Measurements from ENCODE around the gene ADGRF5. TPM values are rescaled to one million over a fixed set of nuclear protein-coding genes. Genes with fewer than 3 reads are reported as not detected.

The ADGRF5 gene
- total and polyA plus RNA-seq, 7 donors, result 1.2 to 15.0 (median 7.3) TPM

DNA sequence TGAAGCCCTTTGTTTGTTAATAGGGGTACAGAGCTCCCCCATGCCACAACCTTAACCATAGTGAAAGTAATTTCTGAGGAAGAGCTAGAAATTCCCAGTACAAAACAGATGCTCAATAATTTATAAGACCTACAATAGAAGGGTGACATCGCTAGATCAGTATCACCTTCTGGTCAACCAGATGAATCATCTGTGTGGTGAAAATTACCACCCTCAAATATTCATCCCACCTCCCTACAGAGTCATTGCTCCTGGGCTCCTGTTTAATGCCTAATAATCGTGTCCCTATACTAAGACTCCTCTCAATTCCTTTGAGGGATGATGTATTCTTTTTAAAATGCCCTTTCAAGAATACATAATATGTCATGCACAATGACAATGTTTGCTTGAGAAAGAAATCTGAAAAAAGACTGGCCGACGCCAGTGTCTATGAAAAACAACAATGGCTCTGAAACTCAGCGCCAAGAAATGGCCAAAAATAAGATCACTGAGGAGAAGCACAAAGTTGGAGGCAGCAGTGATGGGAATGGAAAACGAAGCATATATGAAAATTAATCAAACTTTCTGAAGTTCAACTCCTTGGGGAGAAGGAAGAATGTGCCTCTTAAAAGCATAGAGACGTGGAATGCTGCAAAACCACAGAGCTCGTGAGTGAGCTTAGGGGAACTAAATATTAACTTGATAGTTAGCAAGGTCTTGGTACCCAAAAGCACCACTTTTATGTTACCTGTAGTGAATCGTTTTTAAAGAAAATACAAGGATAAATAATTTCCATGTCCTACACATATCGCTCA, 11.0 kb upstream of the ADGRF5 start:
- Histone ChIP-seq H3K27ac (peak overlapping the region in 1 of 4 donors; percentile 27), H3K4me1 (no peaks in the 10 kb centered on the region), H3K4me3 (no peak overlapping the region), H3K9me3 (no peaks in the 10 kb centered on the region), H3K27me3 (no peaks in the 10 kb centered on the region), H3K36me3 (no peaks in the 10 kb centered on the region)
- TF ChIP-seq POLR2AphosphoS5 (IDR thresholded peaks at IDR 0.05), result no peak
- no peak for TF ChIP-seq EP300 (IDR thresholded peaks at IDR 0.05)
- TF ChIP-seq POLR2A (IDR thresholded peaks at IDR 0.05), result no peak
- TF ChIP-seq, protein P1, sequence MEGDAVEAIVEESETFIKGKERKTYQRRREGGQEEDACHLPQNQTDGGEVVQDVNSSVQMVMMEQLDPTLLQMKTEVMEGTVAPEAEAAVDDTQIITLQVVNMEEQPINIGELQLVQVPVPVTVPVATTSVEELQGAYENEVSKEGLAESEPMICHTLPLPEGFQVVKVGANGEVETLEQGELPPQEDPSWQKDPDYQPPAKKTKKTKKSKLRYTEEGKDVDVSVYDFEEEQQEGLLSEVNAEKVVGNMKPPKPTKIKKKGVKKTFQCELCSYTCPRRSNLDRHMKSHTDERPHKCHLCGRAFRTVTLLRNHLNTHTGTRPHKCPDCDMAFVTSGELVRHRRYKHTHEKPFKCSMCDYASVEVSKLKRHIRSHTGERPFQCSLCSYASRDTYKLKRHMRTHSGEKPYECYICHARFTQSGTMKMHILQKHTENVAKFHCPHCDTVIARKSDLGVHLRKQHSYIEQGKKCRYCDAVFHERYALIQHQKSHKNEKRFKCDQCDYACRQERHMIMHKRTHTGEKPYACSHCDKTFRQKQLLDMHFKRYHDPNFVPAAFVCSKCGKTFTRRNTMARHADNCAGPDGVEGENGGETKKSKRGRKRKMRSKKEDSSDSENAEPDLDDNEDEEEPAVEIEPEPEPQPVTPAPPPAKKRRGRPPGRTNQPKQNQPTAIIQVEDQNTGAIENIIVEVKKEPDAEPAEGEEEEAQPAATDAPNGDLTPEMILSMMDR (IDR thresholded peaks at IDR 0.05), result no peak
- DNase-seq, result no peak
- intact Hi-C loops (cut with DNase I), result no loop called here
- WGBS, 2 donors, result 77 to 80% methylated on average over 10 of the region's 10 CpGs

DNA sequence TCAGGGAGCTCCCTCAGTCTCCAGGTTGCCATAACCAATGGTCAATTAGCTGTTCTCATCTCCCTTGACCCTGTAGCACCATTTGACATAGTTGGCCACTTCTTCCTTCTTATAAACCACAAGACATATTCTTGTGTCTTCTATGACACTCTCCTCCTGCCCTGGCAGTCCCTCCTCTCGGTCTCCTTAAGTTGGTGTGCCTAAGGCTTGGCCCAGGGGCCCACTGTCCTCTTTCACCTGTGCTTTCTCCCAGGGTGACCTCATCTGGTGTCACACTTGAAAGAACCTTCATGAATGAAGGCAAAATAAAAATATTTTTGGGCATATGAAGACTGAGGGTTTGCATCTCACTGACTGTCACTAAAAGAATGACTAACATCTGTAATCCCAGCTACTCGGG, 9.7 kb upstream of the ADGRF5 start:
- H3K4me1 ChIP-seq, result no peaks in the 10 kb centered on the region
- no peaks in the 10 kb centered on the region for H3K9me3 ChIP-seq
- H3K27ac ChIP-seq, result no peak overlapping the region
- no peaks in the 10 kb centered on the region for H3K27me3 ChIP-seq
- DNase-seq, result no peak
- no peak overlapping the region for H3K4me3 ChIP-seq
- intact Hi-C loops (cut with DNase I), result no loop called here
- 86 to 87% methylated on average over 2 of the region's 2 CpGs for WGBS, 2 donors
- TF ChIP-seq POLR2AphosphoS5 (IDR thresholded peaks at IDR 0.05), result no peak
- TF ChIP-seq POLR2A (IDR thresholded peaks at IDR 0.05), result no peak
- TF ChIP-seq EP300 (IDR thresholded peaks at IDR 0.05), result no peak
- TF ChIP-seq, protein P1 (IDR thresholded peaks at IDR 0.05), result no peak
- no peaks in the 10 kb centered on the region for H3K36me3 ChIP-seq

GRCh38 chr6:46930331-46930730, 8.6 kb upstream of the ADGRF5 start:
- intact Hi-C loops (cut with DNase I), result no loop called here
- no peak overlapping the region for H3K27ac ChIP-seq
- 82 to 83% methylated on average over 2 of the region's 2 CpGs for WGBS, 2 donors
- no peaks in the 10 kb centered on the region for H3K9me3 ChIP-seq
- H3K4me3 ChIP-seq, result no peak overlapping the region
- no peak for DNase-seq
- H3K36me3 ChIP-seq, result no peaks in the 10 kb centered on the region
- no peaks in the 10 kb centered on the region for H3K27me3 ChIP-seq
- no peak for TF ChIP-seq POLR2AphosphoS5 (IDR thresholded peaks at IDR 0.05)
- no peak for TF ChIP-seq EP300 (IDR thresholded peaks at IDR 0.05)
- TF ChIP-seq, protein P1 (IDR thresholded peaks at IDR 0.05), result no peak
- TF ChIP-seq POLR2A (IDR thresholded peaks at IDR 0.05), result no peak
- no peaks in the 10 kb centered on the region for H3K4me1 ChIP-seq

GRCh38 chr6:46927066-46927465, 5.3 kb upstream of the ADGRF5 start:
- no peak for DNase-seq
- TF ChIP-seq POLR2A (IDR thresholded peaks at IDR 0.05) (no peak), POLR2AphosphoS5 (IDR thresholded peaks at IDR 0.05) (no peak), EP300 (IDR thresholded peaks at IDR 0.05) (no peak)
- TF ChIP-seq, protein P1 (IDR thresholded peaks at IDR 0.05), result no peak
- H3K36me3 ChIP-seq, result no peaks in the 10 kb centered on the region
- H3K27me3 ChIP-seq, result no peaks in the 10 kb centered on the region
- no peak overlapping the region for H3K27ac ChIP-seq
- intact Hi-C loops (cut with DNase I), result no loop called here
- H3K4me1 ChIP-seq, result no peaks in the 10 kb centered on the region
- no peak overlapping the region for H3K4me3 ChIP-seq
- no peaks in the 10 kb centered on the region for H3K9me3 ChIP-seq
- WGBS, 2 donors, result 92% methylated on average over 5 of the region's 5 CpGs

Measured in sigmoid colon (tissue), 7 donors.